ENCODE results near the gene CFAP70.

Gene CFAP70

GRCh38 chr10:73215749-73216148 is 142.9 kb downstream of the CFAP70 start:
- DNase-seq (ENCODE audit: low read depth in 2 of 2): no peak

DNA sequence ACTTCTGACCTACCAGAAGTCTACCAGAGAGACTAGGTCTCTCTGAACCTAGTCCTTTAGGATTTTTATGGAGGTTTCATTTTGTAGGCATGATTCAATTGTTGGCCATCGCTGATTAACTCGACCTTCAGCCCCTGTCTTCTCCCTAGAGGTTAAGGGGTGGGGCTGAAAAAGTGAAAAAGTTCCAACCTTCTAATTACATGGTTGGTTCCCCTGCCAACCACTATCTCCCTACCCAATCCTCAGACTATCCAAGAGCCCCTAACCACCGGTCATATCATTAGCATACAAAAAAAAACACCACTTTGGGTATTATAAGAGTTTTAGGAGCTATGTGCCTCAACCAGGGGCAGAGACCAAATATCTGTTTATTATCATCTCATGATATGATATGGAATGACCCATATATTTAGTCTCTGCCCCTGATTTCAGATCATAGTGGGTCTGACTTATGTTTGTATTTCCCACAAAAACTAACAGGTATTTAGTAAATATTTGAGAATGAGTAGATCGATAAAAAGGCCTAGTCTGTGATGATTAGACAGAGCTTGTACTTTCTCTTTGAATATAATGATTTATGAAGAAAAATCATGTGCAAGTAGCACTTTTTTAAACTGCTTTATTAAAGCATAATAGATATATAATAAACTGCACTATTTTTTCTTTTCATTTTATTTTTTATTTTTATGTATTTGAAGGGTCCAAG is 147.4 kb downstream of the CFAP70 start:
- no peak for DNase-seq (ENCODE audit: low read depth in 2 of 2)

DNA sequence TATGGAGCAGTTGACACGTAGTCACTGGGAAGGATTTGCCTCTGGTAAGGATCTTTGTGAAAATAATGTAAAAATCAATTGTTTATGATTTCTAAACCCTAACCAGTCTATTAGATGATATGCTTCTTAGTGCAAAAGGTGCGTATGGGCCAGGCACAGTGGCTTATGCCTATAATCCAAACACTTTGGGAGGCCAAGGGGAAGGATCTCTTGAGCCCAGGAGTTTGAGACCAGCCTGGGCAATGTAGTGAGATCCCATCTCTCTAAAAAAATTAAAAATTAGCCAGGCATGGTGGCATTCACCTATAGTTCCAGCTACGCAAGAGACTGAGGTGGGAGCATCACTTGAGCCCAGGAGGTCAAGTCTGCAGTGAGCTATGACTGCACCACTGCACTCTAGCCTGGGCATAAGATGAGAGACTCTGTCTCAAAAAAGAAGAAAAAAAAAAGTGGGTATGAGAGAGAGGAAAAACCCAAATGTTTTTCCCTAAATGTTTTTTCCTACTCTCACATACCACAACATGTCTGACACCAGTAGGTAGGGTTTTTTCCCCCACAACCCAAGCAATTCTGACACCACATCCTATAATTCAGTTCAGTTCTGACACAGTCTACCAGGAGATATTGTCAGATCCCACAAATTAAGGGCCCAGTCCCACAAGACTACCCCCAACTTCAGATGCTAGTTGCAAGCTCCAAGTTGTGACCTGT is 148.1 kb downstream of the CFAP70 start:
- DNase-seq (ENCODE audit: low read depth in 2 of 2): no peak

- DNase-seq (ENCODE audit: low read depth in 2 of 2): no peak
Measured at GRCh38 chr10:73209705-73210104, 149.0 kb downstream of the CFAP70 start.

- DNase-seq (ENCODE audit: low read depth in 2 of 2): no peak
Measured at GRCh38 chr10:73207883-73208282, 150.8 kb downstream of the CFAP70 start.

DNA sequence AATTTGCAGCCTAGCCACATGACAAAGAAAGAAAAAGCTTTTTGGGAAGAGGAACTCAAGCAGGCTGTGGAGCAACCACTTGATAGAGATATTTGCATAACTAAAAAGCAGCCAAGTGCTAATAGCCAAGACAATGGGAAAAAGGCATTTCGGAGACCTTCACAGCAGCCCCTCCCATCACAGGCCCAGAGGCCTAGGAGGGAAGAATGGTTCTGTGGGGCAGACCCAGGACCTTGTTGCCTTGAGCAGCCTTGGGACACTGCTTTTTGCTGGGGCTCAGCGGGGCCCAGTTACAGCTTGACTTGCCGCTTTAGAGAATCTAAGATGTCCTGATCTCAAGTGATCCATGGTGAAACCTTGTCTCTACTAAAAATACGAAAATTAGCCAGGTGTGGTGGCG is 152.3 kb downstream of the CFAP70 start:
- DNase-seq (ENCODE audit: low read depth in 2 of 2): no peak

DNA sequence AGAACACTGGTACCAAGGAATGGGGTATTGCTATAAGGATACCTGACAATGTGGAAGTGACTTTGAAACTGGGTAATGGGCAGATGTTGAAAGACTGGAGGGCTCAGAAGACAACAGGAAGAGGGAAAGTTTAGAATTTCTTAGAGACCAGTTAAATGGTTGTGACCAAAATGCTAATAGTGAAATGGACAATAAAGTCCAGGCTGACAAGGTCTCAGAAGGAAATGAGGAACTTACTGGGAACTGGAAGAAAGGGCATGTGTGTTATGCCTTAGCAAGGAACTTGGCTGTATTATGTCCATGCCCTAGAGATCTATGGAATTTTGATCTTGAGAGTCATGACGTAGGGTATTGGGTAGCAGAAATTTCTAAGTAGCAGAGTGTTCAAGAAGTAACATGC is 152.8 kb downstream of the CFAP70 start:
- DNase-seq (ENCODE audit: low read depth in 2 of 2): no peak

- no peak for DNase-seq (ENCODE audit: low read depth in 2 of 2)
Measured at GRCh38 chr10:73205081-73205480, 153.6 kb downstream of the CFAP70 start.
